Measurements from ENCODE around the gene CHCHD1.

DNA sequence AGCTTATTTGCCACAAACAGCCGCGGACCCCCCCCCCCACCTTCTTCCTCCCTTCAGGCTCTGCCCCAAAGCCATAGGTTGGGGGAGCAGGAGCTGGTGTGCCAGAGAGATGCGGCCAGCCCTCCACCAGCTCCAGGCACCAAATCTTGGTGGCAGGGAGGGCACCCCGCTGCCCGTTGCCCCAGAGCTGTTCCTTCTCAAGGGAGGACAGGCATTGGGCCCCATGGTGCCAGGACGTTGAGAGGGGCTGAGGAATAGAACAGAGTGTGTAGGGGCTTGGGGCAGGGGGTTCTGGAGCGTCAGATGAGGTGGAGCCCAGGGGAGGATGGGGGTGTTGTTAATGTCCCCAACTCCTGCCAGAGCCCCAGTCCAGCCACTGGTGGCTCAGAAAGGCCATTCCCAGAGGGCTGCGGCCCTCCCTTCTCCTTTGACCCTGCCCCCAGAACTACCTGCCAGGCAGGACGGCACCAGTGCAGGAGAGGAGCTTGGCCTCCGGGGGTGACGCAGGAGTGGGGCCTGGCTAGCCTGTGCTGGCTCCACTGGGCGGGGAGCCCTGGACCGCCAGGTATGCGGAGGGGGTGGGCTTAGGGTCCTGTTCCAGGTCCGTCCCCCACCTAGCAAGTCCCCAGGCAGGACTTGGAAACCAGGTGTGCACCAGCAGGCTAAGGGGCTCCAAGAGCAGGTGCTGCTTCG, 47.7 kb upstream of the CHCHD1 start:
- TF ChIP-seq, protein P1, sequence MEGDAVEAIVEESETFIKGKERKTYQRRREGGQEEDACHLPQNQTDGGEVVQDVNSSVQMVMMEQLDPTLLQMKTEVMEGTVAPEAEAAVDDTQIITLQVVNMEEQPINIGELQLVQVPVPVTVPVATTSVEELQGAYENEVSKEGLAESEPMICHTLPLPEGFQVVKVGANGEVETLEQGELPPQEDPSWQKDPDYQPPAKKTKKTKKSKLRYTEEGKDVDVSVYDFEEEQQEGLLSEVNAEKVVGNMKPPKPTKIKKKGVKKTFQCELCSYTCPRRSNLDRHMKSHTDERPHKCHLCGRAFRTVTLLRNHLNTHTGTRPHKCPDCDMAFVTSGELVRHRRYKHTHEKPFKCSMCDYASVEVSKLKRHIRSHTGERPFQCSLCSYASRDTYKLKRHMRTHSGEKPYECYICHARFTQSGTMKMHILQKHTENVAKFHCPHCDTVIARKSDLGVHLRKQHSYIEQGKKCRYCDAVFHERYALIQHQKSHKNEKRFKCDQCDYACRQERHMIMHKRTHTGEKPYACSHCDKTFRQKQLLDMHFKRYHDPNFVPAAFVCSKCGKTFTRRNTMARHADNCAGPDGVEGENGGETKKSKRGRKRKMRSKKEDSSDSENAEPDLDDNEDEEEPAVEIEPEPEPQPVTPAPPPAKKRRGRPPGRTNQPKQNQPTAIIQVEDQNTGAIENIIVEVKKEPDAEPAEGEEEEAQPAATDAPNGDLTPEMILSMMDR (conservative IDR thresholded peaks at IDR 0.05): no peak
- TF ChIP-seq EZH2 (IDR thresholded peaks at IDR 0.05; ENCODE audit: low read depth): no peak
